CD8-positive, alpha-beta memory T cell (primary cell): ENCODE results near the gene CREBRF. TPM values are rescaled to one million over a fixed set of nuclear protein-coding genes. Genes with fewer than 3 reads are reported as not detected.

Source experiments
- CTCF ChIA-PET: fragments of 350-600 bp; sonication (Branson Sonifier 250); formaldehyde crosslinking; loops from one replicate; lab custom pipeline; 2021; ENCODE audit warnings: antibody characterized with exemption; lab: Charles Lee
- POLR2A ChIA-PET: fragments of 350-600 bp; sonication (Branson Sonifier 250); formaldehyde crosslinking; loops from one replicate; lab custom pipeline; 2021; ENCODE audit warnings: antibody characterized with exemption; lab: Charles Lee
- DNase-seq, 5 donors: peaks; one replicate each; pipeline versions ENCODE4 v3.0.0 to v3.0.0-alpha.2; 2020 to 2022; ENCODE audit warnings: mixed read lengths in 1 of 5
- H3K27ac ChIP-seq: one replicate; pipeline ENCODE4 v1.7.0; 2013; ENCODE audit warnings: low read depth, mild to moderate bottlenecking, low read length, moderate library complexity
- H3K27me3 ChIP-seq: 2 replicates; pipeline ENCODE4 v1.7.0; 2013; ENCODE audit warnings: low read length, mild to moderate bottlenecking; ENCODE audit not compliant: insufficient read depth, poor library complexity, severe bottlenecking
- H3K36me3 ChIP-seq: 2 replicates; pipeline ENCODE4 v1.7.0; 2013; ENCODE audit warnings: mild to moderate bottlenecking, low read length, moderate library complexity; ENCODE audit not compliant: insufficient read depth
- H3K4me1 ChIP-seq: 2 replicates; pipeline ENCODE4 v1.7.0; 2013; ENCODE audit warnings: mild to moderate bottlenecking, low read length, moderate library complexity; ENCODE audit not compliant: insufficient read depth
- H3K4me3 ChIP-seq: 2 replicates; pipeline ENCODE4 v1.7.0; 2013; ENCODE audit warnings: mild to moderate bottlenecking, low read length
- H3K9me3 ChIP-seq: 2 replicates; pipeline ENCODE4 v1.7.0; 2013; ENCODE audit warnings: mild to moderate bottlenecking, low read length
- H3K27ac Mint-ChIP-seq, 8 donors: one replicate each; pipeline ENCODE4 v1.8.0; 2020 to 2021; ENCODE audit warnings: mixed read lengths in 8 of 8, mild to moderate bottlenecking in 6 of 8, inconsistent platforms in 3 of 8, moderate library complexity in 3 of 8
- H3K27me3 Mint-ChIP-seq, 2 donors: one replicate each; pipeline ENCODE4 v1.8.0; 2020 to 2021; ENCODE audit warnings: mixed read lengths in 2 of 2, mild to moderate bottlenecking in 1 of 2, moderate library complexity in 1 of 2
- H3K36me3 Mint-ChIP-seq, 3 donors: one replicate each; pipeline ENCODE4 v1.8.0; 2020 to 2021; ENCODE audit warnings: mixed read lengths in 3 of 3, inconsistent platforms in 1 of 3, mild to moderate bottlenecking in 1 of 3
- H3K4me1 Mint-ChIP-seq, 3 donors: one replicate each; pipeline ENCODE4 v1.8.0; 2020 to 2021; ENCODE audit warnings: mixed read lengths in 3 of 3, inconsistent platforms in 1 of 3, mild to moderate bottlenecking in 1 of 3
- H3K4me3 Mint-ChIP-seq, 7 donors: one replicate each; pipeline ENCODE4 v1.8.0; 2020 to 2021; ENCODE audit warnings: mixed read lengths in 7 of 7, mild to moderate bottlenecking in 6 of 7, moderate library complexity in 4 of 7, inconsistent platforms in 2 of 7
- H3K9me3 Mint-ChIP-seq, 5 donors: one replicate each; pipeline ENCODE4 v1.8.0; 2020 to 2022; ENCODE audit warnings: mixed read lengths in 5 of 5, mild to moderate bottlenecking in 3 of 5, moderate library complexity in 2 of 5, inconsistent platforms in 1 of 5
- polyA plus RNA-seq: library from polyadenylated mRNA; unstranded; fragments of 300-500 nt; fragmentation: Illumina TruSeq; gene quantifications from one replicate; pipeline ENCODE4 v1.2.3, GENCODE V29; 2021
- total RNA-seq, 2 experiments: library from RNA; stranded (reverse); gene quantifications; one replicate each; pipeline ENCODE4 v1.2.3, GENCODE V29; 2021

Gene CREBRF
- 10 to 100 TPM; 14.3 to 14.9 TPM for total RNA-seq
- 61.0 TPM for polyA plus RNA-seq

GRCh38 chr5:173055983-173056782 is at the start of gene CREBRF:
CREBRF (plus strand) TSS chr5:173056352; CDS start chr5:173080776, 24,424 bp downstream.
- CTCF ChIA-PET, result interaction anchor here (1.8 to 2.0 kb wide), 2 partner anchors 72 to 97 kb away, joined by 8 to 9 read pairs; partner anchors contain the start of genes ATP6V0E1 and RPL26L1
- POLR2A ChIA-PET, result interaction anchor here (0.9 to 1.9 kb wide), 5 partner anchors 72 to 286 kb away, joined by 3 to 28 read pairs (median 5); partner anchors contain the start of genes ATP6V0E1, BNIP1, DUSP1 and RPL26L1

GRCh38 chr5:173010021-173010420 is 46.1 kb upstream of the CREBRF start:
- no peaks in the 10 kb centered on the region for H3K27me3 Mint-ChIP-seq

More at GRCh38 chr5:173055983-173056782, at the start of gene CREBRF:
- peaks cover 27 to 49% (median 38%) of the 10 kb centered on the region in 3 donors for H3K4me1 Mint-ChIP-seq
- peaks cover 8 to 13% of the 10 kb centered on the region in 2 donors for H3K27me3 Mint-ChIP-seq
- peak within 1 kb of the TSS; percentile 95 to 97 (median 96) for H3K4me3 Mint-ChIP-seq
- no peaks in the 10 kb centered on the region for H3K27me3 ChIP-seq
- no peaks in the 10 kb centered on the region for H3K36me3 ChIP-seq
- no peaks in the 10 kb centered on the region for H3K9me3 Mint-ChIP-seq
- H3K27ac Mint-ChIP-seq, result peak within 1 kb of the TSS; percentile 88 to 96 (median 94)
- DNase-seq, result peak; percentile 98 to 100 (median 99)
- H3K9me3 ChIP-seq, result no peaks in the 10 kb centered on the region
- peak within 1 kb of the TSS; percentile 83 for H3K27ac ChIP-seq
- H3K4me1 ChIP-seq, result peaks cover 32% of the 10 kb centered on the region
- H3K4me3 ChIP-seq, result peak within 1 kb of the TSS; percentile 81
- H3K36me3 Mint-ChIP-seq, result peaks cover 0 to 30% (median 5%) of the 10 kb centered on the region in 3 donors

GRCh38 chr5:173010547-173011464 is 45.3 kb upstream of the CREBRF start:
- Histone ChIP-seq H3K36me3 (peaks cover 4% of the 10 kb centered on the region), H3K9me3 (no peaks in the 10 kb centered on the region), H3K4me3 (no peak overlapping the region), H3K27ac (no peak overlapping the region), H3K27me3 (no peaks in the 10 kb centered on the region), H3K4me1 (peaks cover 4% of the 10 kb centered on the region)
- ChIA-PET POLR2A (no interaction called here), CTCF (no interaction called here)
- peaks cover 0 to 23% (median 1%) of the 10 kb centered on the region in 3 donors for H3K36me3 Mint-ChIP-seq
- no peak for DNase-seq
- H3K4me3 Mint-ChIP-seq, result no peak overlapping the region
- H3K27ac Mint-ChIP-seq, result peak overlapping the region in 5 of 8 donors; percentile 41 to 80 (median 62)
- peaks cover 45 to 71% (median 59%) of the 10 kb centered on the region in 3 donors for H3K4me1 Mint-ChIP-seq
- no peaks in the 10 kb centered on the region for H3K9me3 Mint-ChIP-seq
- H3K27me3 Mint-ChIP-seq, result no peaks in the 10 kb centered on the region

More at GRCh38 chr5:173010021-173010420, 46.1 kb upstream of the CREBRF start:
- Mint-ChIP-seq H3K4me3 (no peak overlapping the region), H3K4me1 (peaks cover 48 to 71% (median 59%) of the 10 kb centered on the region in 3 donors), H3K27ac (peak overlapping the region in 7 of 8 donors; percentile 1 to 73 (median 34)), H3K36me3 (peaks cover 0 to 23% (median 1%) of the 10 kb centered on the region in 3 donors), H3K9me3 (no peaks in the 10 kb centered on the region)
- Histone ChIP-seq H3K27me3 (no peaks in the 10 kb centered on the region), H3K27ac (no peak overlapping the region), H3K36me3 (peaks cover 4% of the 10 kb centered on the region), H3K4me3 (no peak overlapping the region), H3K4me1 (peaks cover 7% of the 10 kb centered on the region), H3K9me3 (no peaks in the 10 kb centered on the region)
- DNase-seq, result no peak
- CTCF ChIA-PET, result no interaction called here
- POLR2A ChIA-PET, result no interaction called here

GRCh38 chr5:173011566-173011965 is 44.6 kb upstream of the CREBRF start:
- Histone ChIP-seq H3K4me3 (no peak overlapping the region), H3K36me3 (peaks cover 4% of the 10 kb centered on the region), H3K4me1 (peaks cover 8% of the 10 kb centered on the region), H3K9me3 (no peaks in the 10 kb centered on the region), H3K27me3 (no peaks in the 10 kb centered on the region), H3K27ac (no peak overlapping the region)
- H3K4me1 Mint-ChIP-seq, result peaks cover 47 to 71% (median 60%) of the 10 kb centered on the region in 3 donors
- DNase-seq, result no peak
- no peaks in the 10 kb centered on the region for H3K27me3 Mint-ChIP-seq
- H3K4me3 Mint-ChIP-seq, result no peak overlapping the region
- ChIA-PET POLR2A (no interaction called here), CTCF (no interaction called here)
- H3K36me3 Mint-ChIP-seq, result peaks cover 0 to 23% (median 1%) of the 10 kb centered on the region in 3 donors
- no peaks in the 10 kb centered on the region for H3K9me3 Mint-ChIP-seq
- H3K27ac Mint-ChIP-seq, result peak overlapping the region in 5 of 8 donors; percentile 12 to 63 (median 46)

- Mint-ChIP-seq H3K27ac (no peak overlapping the region), H3K9me3 (no peaks in the 10 kb centered on the region), H3K27me3 (no peaks in the 10 kb centered on the region), H3K4me3 (no peak overlapping the region), H3K36me3 (peaks cover 0 to 24% (median 1%) of the 10 kb centered on the region in 3 donors), H3K4me1 (peaks cover 44 to 65% (median 56%) of the 10 kb centered on the region in 3 donors)
- Histone ChIP-seq H3K4me3 (no peak overlapping the region), H3K27me3 (no peaks in the 10 kb centered on the region), H3K36me3 (peaks cover 4% of the 10 kb centered on the region), H3K4me1 (peaks cover 8% of the 10 kb centered on the region), H3K27ac (no peak overlapping the region), H3K9me3 (no peaks in the 10 kb centered on the region)
- POLR2A ChIA-PET, result no interaction called here
- DNase-seq, result no peak
- CTCF ChIA-PET, result no interaction called here
Observed at GRCh38 chr5:173012882-173013281, 43.3 kb upstream of the CREBRF start.

- no peaks in the 10 kb centered on the region for H3K27me3 ChIP-seq
- H3K4me1 ChIP-seq, result peaks cover 8% of the 10 kb centered on the region
- CTCF ChIA-PET, result interaction anchor here (1.1 kb wide), 1 partner anchor 30 kb away, joined by 3 read pairs; no protein-coding TSS in a partner anchor
- H3K27me3 Mint-ChIP-seq, result no peaks in the 10 kb centered on the region
- H3K9me3 ChIP-seq, result no peaks in the 10 kb centered on the region
- POLR2A ChIA-PET, result no interaction called here
- DNase-seq, result no peak
- H3K27ac Mint-ChIP-seq, result peak overlapping the region in 4 of 8 donors; percentile 1 to 86 (median 38)
- H3K27ac ChIP-seq, result no peak overlapping the region
- H3K9me3 Mint-ChIP-seq, result no peaks in the 10 kb centered on the region
- H3K4me3 ChIP-seq, result no peak overlapping the region
- H3K36me3 Mint-ChIP-seq, result peaks cover 0 to 29% (median 2%) of the 10 kb centered on the region in 3 donors
- H3K36me3 ChIP-seq, result peaks cover 4% of the 10 kb centered on the region
- peaks cover 46 to 70% (median 60%) of the 10 kb centered on the region in 3 donors for H3K4me1 Mint-ChIP-seq
- no peak overlapping the region for H3K4me3 Mint-ChIP-seq
Observed at GRCh38 chr5:173014671-173015070, 41.5 kb upstream of the CREBRF start.

GRCh38 chr5:173015192-173015591 is 41.0 kb upstream of the CREBRF start:
- H3K9me3 Mint-ChIP-seq, result no peaks in the 10 kb centered on the region
- Histone ChIP-seq H3K27me3 (no peaks in the 10 kb centered on the region), H3K4me1 (peaks cover 8% of the 10 kb centered on the region), H3K9me3 (no peaks in the 10 kb centered on the region), H3K36me3 (peaks cover 4% of the 10 kb centered on the region), H3K27ac (no peak overlapping the region), H3K4me3 (no peak overlapping the region)
- no peak overlapping the region for H3K4me3 Mint-ChIP-seq
- no peak for DNase-seq
- H3K27ac Mint-ChIP-seq, result peak overlapping the region in 4 of 8 donors; percentile 1 to 61 (median 38)
- H3K36me3 Mint-ChIP-seq, result peaks cover 0 to 30% (median 7%) of the 10 kb centered on the region in 3 donors
- ChIA-PET POLR2A (no interaction called here), CTCF (interaction anchor here (1.1 kb wide), 1 partner anchor 31 kb away, joined by 3 read pairs; no protein-coding TSS in a partner anchor)
- no peaks in the 10 kb centered on the region for H3K27me3 Mint-ChIP-seq
- peaks cover 45 to 71% (median 55%) of the 10 kb centered on the region in 3 donors for H3K4me1 Mint-ChIP-seq
